Fibroblast of skin of back (primary cell): ENCODE data around the gene NAPSA. TPM values are rescaled to one million over a fixed set of nuclear protein-coding genes. Genes with fewer than 3 reads are reported as not detected.
"Not testable (repeated sequence)": the region's sequence is repeated elsewhere in the genome, so short reads cannot be mapped to it uniquely, and the experiment has no call there.

Experiments
- DNase-seq: peaks from one replicate; pipeline ENCODE4 v3.0.0-alpha.2; 2013
- polyA plus RNA-seq, 2 experiments: library from polyadenylated mRNA; unstranded; fragments of 120-200 nt; gene quantifications; one replicate each; pipeline ENCODE4 v1.2.1, GENCODE V29; 2013; ENCODE audit not compliant: insufficient read length in 2 of 2

NAPSA gene
- polyA plus RNA-seq (2013, experiment 1 of 2; ENCODE audit: insufficient read length), result 0.18 TPM
- 0.14 TPM for polyA plus RNA-seq (2013, experiment 2 of 2; ENCODE audit: insufficient read length)

DNA sequence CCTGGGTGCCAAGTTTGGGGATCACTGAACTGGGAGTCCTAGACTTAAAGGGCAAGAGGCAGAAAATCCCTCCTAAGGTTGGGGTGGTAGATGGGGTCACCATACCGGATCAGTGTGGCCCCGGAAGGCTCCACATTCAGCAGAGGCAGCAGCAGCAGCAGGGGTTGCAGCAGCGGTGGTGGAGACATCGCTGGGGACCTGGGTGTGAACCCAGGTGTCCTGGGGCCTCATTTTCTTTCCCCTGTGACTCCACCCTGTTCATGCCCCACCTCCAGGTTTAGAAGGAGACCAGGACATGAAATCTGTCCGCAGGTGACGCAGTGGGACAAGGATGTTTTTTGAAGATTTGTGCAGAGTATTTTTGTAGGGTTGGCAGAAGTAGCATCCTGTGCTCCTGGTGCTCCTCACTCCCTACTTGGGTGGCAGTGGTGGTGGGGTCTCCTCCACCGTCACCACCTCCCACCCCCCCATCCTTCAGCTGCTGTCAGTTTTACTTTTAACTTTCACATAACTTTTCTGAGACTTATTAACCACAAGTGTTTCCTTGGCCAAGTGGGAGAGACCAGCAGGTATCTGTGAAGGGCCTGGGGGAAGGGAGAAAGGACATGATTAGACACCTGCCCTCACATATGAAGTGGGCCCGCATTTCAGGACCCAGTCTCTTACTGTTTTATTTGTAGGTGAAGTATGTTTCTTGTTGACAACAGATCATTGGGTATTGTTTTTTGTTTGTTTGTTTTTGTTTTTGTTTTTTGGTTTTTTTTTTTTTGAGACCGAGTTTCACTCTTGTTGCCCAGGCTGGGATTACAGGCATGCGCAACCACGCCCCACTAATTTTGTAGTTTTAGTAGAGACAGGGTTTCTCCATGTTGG, at the start of gene NAPSA:
Gene NAPSA (minus strand): TSS at position 206 of the 873 bp plus-strand sequence. CDS start 18 bp downstream, at position 188.
- DNase-seq, result no peak

DNA sequence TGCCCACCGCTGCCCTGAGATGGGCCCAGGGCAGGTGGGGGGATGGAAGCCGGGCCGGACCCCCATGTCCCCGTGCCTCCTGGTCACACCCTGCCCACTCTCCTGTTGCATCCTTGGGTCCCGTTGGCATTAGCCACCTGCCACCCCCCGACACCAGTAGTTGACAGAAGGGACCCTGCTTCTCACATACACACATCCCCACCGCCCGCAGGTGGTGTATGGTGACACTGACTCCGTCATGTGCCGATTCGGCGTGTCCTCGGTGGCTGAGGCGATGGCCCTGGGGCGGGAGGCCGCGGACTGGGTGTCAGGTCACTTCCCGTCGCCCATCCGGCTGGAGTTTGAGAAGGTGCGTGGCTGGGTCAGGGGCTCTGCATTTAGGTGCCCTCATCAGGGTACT, 48.1 kb upstream of the NAPSA start:
- DNase-seq, result no peak

DNA sequence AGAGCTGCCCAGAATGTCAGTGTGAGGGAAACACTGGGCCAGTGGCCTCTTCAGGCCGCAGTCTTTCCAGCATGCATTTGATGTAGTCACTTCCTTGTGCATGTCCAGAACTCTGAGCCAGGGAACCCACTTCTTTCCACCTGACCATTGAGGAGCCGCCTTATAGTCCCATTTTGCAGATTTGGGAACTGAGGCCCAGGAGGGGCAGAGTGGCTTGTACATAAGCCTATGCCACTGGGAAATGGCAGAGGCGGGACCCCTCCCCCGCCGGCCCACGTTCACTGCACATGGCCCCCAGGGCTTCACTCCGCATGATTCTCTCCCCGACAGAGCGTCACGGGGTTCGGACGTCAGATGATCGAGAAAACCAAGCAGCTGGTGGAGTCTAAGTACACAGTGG, 47.7 kb upstream of the NAPSA start:
- no peak for DNase-seq

DNA sequence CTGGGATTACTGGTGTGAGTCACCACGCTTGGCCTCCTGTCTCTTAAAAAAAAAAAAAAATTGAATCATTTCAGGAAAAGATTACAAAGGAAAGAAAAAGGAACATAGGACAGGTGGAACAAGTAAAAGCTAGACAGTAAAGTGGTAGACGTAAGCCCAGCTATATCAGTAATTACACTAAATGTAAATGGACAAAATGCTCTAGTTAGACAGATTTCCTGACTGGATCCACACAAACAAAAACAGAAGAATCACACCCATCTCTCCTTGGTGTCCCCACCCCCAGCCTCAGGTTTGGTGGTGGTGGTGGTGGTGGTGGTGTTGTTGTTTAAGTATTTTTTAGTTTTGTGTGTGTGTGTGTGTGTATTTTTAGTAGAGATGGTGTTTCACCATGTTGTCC, 47.0 kb upstream of the NAPSA start:
- no peak for DNase-seq

DNA sequence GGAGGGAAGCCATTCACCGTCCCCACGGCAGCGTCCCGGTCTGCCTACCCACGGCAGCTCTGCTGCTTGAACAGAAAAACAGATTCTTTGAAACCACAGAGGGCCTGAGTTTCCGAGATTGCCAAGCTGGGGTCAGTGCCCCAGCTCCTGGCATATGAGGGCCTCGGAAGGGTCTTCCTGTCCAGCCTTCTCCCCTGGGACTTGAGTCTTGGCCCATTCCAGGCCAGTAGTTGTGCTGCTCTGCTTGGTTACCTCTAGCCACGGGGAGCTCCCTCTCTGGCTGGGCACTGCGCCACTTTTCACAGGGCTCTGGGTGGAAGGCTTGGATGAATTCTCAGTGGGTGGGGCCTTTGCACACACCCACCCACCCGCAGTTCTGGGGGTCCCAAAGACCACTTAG, 44.7 kb upstream of the NAPSA start:
- no peak for DNase-seq

DNA sequence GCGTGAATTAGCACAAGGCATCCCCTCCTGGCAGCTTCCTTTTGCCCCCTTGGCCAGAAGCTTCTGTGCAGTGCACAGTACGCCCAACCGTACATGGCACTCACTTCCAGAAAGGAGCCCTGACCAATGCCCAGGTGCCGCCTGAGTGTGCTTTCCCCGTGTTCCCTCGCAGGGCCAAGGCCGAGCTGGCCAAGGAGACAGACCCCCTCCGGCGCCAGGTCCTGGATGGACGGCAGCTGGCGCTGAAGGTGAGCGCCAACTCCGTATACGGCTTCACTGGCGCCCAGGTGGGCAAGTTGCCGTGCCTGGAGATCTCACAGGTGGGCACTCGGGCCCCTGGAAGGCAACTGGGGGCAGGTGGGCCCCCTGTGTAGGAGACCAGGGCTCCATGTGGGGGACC, 43.9 kb upstream of the NAPSA start:
- no peak for DNase-seq

DNA sequence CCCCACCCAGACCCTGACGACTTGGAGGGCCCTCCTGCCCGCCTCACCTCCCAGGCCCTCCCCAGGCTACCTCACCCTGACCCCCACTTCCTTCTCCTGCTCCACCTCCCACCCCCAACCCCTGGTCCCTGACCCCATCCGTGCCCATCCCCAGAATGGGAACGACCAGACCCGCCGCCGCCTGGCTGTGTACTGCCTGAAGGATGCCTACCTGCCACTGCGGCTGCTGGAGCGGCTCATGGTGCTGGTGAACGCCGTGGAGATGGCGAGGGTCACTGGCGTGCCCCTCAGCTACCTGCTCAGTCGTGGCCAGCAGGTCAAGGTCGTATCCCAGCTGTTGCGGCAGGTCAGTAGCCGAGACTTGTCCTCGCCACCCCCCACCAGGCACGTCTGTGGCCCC, 41.4 kb upstream of the NAPSA start:
- no peak for DNase-seq

DNA sequence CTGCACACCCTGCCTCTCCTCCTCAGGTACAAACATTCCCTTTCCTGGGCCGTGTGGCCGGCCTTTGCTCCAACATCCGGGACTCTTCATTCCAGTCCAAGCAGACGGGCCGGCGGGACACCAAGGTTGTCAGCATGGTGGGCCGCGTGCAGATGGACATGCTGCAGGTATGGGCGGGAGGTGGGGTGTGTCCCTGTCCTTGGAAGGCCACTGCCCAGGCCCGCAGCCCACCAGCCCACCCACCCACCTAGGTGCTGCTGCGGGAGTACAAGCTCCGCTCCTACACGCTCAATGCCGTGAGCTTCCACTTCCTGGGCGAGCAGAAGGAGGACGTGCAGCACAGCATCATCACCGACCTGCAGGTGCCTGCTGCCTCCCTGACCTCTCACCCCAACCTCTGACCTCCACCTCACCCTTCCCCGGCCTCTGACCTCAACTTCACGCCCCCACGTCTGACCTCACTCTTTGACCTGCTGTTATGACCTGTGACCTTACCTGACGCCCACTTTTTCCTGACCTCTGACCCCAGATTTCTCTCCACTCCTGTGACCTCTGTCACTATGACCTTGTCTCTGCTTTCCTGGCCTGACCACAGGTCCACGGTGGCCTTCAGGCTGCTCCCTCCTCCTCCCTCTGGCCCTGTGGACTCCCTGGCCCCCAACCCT, 40.8 kb upstream of the NAPSA start:
- no peak for DNase-seq

DNA sequence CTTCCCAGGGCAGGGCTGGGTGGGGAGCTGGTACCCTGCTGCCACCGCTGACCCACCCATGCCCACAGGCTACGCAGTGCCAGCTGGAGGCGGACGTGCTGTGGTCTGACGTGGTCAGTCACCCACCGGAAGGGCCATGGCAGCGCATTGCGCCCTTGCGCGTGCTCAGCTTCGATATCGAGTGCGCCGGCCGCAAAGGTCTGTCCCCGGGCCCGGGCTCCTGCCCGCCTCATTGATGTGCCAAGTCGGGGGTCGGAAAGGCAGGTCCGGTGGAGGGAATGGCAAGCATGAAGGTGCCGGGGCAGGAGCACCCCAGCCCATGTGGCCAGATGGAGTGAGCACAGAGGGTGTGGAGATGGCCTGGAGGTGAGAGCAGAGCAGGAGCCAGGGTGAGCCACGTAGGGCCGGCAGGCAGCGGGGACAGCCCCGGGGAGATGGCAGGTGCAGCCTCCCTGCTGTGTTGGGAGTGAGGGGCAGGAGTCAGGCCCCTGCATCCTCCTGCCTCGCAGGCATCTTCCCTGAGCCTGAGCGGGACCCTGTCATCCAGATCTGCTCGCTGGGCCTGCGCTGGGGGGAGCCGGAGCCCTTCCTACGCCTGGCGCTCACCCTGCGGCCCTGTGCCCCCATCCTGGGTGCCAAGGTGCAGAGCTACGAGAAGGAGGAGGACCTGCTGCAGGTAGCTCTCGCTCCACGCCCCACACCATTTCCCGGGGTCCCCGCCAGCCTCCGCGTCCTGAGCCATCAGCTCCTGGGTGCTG, 37.3 kb upstream of the NAPSA start:
- DNase-seq, result no peak

DNA sequence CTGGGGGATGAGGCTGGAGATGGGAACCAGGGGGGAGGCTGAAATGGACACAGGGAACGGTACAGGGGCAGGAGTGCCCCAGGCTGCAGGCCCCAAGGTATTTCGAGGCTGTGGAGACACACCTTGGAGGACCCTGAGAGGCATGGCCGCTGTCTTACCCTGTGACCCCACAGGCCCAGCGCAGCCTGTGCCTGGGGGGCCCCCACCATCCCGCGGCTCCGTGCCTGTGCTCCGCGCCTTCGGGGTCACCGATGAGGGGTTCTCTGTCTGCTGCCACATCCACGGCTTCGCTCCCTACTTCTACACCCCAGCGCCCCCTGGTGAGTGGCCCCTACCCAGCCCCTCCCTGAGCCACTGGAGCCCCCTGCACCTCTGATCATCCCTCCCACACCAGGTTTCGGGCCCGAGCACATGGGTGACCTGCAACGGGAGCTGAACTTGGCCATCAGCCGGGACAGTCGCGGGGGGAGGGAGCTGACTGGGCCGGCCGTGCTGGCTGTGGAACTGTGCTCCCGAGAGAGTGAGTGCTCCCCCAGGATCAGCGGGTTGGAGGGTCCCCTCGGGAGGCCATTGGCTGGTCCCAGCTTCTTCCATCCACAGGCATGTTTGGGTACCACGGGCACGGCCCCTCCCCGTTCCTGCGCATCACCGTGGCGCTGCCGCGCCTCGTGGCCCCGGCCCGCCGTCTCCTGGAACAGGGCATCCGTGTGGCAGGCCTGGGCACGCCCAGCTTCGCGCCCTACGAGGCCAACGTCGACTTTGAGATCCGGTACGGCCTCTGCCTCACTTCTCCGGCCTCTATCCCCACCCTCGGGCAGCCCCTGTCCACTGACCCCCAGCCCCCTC, 36.4 kb upstream of the NAPSA start:
- DNase-seq, result no peak

DNA sequence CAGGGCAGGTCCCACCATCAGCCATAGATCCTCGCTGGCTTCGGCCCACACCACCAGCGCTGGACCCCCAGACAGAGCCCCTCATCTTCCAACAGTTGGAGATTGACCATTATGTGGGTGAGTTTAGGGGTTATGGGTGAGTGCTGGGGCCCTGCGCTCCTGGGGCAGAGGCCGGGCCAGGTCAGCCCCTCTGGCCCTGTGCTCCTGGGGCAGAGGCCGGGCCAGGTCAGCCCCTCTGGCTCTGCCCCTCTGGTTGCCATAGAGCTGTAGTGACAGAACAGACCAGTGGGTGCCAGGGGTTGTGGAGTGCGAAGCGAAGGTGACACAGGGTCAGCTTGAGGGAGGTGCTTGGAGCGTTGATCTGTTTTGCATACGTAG, 33.9 kb upstream of the NAPSA start:
- DNase-seq, result no peak

DNA sequence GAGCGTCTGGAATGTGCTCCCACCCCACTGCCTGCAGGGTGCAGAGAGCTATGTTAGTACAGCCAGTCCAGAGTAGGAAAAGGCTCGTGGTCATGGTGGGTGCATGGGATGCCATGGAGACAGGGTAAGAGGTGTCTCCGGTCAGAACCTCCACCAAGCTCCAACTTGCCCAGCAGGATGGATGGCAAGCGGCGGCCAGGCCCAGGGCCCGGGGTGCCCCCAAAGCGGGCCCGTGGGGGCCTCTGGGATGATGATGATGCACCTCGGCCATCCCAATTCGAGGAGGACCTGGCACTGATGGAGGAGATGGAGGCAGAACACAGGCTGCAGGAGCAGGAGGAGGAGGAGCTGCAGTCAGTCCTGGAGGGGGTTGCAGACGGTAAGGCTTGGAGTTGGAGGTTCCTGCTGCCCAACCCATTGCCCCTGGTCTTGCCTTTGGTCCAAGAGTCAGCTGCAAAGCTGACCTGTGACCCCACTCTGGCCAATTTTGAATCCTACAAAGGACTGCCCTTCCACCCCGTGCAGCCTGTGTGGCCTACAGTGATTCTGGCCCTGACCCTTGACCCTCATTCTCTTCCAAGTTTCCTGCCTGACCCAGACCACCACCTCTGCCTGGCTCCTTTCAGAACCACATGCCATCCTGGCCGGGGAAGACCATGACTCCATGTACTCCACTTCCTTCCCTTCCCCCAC, 33.4 kb upstream of the NAPSA start:
- no peak for DNase-seq

DNA sequence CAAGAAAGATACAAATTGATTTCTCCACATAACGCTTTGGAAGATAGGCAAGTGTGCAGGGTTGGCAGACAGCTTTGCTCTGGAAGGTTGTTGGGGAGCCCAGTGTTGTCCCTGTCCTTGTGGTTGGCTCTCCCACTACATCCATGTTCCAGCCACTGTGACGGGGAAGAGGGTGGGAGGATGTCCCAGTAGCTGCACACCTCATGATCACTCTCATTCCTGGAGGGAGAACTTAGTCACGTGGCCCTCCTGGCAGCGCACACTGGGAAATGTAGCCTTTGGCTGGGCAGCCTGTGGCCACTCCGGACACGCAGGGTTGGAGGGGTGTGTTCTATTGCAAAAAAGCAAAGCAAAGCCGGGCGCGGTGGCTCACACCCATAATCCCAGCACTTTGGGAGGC, 28.6 kb upstream of the NAPSA start:
- DNase-seq, result no peak

DNA sequence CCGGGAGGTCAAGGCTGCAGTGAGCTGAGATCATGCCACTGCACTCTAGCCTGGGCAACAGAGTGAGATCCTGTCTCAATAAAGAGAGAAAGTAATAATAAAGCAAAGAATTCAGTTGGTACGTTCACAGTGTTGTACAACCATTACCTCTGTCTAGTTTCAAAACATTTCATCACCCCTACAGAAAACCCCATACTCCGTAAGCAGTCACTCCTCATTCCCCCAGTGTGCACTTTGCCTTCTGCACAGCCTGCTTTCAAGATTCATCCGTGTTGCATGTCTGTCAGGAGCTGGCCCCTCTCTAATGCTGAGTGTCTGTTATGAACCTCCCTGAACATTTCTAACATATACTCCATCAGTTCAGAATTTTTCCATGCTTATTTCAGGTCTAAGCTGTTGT, 28.1 kb upstream of the NAPSA start:
- DNase-seq, result no peak

DNA sequence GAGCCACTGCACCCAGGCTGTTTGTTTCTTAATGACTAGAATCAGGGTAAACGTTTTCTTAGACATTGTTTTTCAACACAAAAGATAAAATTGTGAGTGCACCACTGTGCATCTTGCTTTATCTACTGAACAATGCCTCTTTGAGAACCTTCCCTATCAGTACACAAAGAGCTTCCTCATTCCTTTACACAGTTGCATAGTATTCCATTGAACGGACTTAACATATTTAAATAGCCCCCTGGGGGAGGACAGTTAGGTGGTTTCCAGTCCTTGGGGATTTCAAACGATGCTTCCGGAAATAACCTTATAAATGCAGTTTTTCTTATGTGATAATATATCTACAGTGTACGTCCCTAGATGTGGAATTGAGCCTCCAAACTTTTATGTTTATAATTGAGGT, 27.3 kb upstream of the NAPSA start:
- no peak for DNase-seq

DNA sequence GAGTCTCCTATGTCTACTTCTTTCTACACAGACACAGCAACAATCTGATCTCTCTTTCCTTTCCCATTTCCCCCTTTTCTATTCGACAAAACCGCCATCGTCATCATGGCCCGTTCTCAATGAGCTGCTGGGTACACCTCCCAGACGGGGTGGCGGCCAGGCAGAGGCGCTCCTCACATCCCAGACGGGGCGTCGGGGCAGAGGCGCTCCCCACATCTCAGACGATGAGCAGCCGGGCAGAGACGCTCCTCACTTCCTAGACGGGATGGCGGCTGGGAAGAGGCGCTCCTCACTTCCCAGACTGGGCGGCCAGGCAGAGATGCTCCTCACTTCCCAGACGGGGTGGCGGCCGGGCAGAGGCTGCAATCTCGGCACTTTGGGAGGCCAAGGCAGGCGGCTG, 25.5 kb upstream of the NAPSA start:
- DNase-seq, result not testable (repeated sequence)

DNA sequence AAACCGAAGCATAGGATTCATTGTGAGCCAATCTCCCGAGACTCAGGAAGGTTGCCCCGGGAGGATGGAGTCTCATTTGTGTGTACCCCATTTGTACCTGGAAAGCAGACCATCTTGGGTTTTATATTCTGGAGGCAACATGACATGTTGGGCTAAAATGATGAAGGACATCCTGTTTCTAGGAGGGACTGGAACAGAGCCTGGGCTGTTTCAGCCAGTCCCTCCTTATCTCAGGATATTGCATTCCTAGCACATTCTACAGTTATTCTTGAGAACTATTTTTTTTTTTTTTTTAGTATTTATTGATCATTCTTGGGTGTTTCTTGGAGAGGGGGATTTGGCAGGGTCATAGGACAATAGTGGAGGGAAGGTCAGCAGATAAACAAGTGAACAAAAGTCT, 24.9 kb upstream of the NAPSA start:
- not testable (repeated sequence) for DNase-seq

DNA sequence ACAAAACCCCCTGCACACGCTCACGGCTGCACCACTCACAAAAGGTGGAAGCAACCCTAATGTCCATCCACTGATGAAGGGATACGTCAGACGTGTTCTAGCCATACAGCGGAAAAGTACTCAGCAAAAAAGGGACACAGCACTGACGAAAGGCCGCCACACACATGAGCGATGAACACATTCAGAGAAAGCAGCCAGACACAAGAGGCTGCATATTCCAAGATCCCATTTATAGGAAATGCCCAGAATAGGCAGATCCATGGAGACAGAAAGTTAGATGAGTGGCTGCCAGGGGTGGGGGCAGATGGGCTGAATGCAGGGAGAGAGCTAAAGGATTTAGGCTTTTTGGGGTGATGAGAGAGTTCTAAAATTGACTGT, 22.4 kb upstream of the NAPSA start:
- DNase-seq, result no peak

DNA sequence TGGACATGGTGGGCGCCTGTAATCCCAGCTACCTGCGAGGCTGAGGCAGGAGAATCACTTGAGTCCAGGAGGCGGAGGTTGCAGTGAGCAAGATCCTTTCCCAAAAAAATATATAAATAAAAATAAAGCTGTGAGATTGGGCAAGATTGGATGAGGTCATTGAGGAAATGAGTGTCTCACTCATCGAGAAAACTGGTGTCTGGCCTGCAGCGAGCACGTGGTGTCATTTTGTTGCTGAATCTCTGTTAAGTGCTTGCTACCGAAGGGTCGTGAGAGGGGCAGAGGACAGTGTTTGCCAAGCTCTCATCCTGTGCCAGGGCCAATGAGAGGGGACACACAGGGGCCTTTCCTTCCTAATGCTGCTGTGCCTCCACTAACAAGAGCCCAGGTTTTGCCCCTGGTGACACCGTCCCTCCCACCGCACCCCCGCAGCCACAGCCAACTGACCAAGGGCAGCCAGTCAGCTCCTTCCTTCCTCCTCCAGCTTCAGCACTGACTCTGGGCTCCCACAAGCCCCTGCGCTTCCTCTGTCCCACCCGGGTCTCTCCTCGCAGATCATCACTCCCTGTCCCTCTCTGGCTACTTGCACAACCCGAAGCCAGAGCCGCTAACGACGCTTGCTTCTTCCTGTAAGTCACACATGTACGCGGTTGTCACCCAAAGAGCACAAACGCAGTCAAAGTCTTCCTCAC, 21.9 kb upstream of the NAPSA start:
- DNase-seq, result no peak

DNA sequence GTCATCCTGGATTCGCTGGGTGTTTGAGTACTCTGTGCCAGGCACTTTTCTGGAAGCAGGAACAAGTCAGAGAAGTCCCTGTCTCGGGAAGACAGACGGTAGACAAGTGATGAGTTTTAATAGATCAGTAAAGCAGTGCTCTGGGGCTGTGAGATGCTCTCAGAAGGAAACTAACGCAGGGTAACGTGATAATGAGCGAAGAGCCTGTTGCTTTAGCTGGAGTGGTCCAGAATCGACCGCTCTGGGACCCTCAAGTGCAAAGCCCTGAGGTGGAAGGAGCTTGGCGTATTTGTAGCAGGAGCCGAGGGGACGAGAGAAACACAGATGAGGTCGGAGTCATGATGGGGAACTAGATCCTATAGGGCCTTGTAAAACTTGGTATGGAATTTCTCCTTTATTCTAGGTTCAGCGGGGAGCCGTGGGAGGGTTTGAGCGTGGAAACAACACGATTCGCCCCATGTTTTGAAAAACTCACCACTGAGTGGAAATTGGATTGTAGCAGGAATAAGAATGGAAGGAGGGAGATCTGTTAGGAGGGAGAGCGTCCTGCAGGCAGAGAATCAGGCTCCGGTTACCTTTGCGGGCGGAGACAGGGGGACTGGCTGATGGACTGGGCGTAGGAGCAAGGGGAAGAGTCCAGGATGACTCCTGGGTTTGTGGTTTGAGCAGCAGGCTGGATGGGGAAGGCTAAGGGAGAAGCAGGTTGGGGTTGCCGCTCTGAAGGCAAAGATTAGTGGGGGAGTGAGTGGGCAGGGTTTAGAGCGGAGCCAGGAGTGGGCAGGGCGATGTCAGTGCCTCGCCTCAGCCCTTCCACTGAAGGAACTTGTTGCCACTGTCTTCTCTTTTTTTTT, 19.5 kb upstream of the NAPSA start:
- peak; percentile 18 for DNase-seq
